Trophoblast cell (in vitro differentiated cells and primary cell): Measurements from ENCODE around the gene MYORG.

Experiments
- DNase-seq, 2 donors: peaks; one replicate each; pipeline ENCODE4 v3.0.0-alpha.2; 2016
- H2AFZ ChIP-seq: 2 replicates; pipeline ENCODE4 v1.6.1; 2013; ENCODE audit warnings: low read length, moderate library complexity, mild to moderate bottlenecking; ENCODE audit not compliant: insufficient read depth, poor library complexity
- H2AK5ac ChIP-seq: 2 replicates; pipeline ENCODE4 v1.6.1; 2013; ENCODE audit warnings: mild to moderate bottlenecking, low read length
- H2BK120ac ChIP-seq: 2 replicates; pipeline ENCODE4 v1.6.1; 2013; ENCODE audit warnings: low read length, mild to moderate bottlenecking, moderate library complexity; ENCODE audit not compliant: insufficient read depth, poor library complexity
- H2BK12ac ChIP-seq: 2 replicates; pipeline ENCODE4 v1.6.1; 2013; ENCODE audit warnings: mild to moderate bottlenecking, low read length, moderate library complexity
- H2BK5ac ChIP-seq: 2 replicates; pipeline ENCODE4 v1.6.1; 2013; ENCODE audit warnings: low read length, low read depth, moderate library complexity, mild to moderate bottlenecking; ENCODE audit not compliant: poor library complexity
- H3K14ac ChIP-seq: 2 replicates; pipeline ENCODE4 v1.6.1; 2013; ENCODE audit warnings: mild to moderate bottlenecking, low read length
- H3K18ac ChIP-seq: 2 replicates; pipeline ENCODE4 v1.6.1; 2013; ENCODE audit warnings: mild to moderate bottlenecking, low read length
- H3K23ac ChIP-seq: 2 replicates; pipeline ENCODE4 v1.6.1; 2013; ENCODE audit warnings: low read length
- H3K27ac ChIP-seq: 2 replicates; pipeline ENCODE4 v1.5.1; 2013; ENCODE audit warnings: low read depth, mild to moderate bottlenecking, inconsistent platforms, low read length, moderate library complexity
- H3K27me3 ChIP-seq: 2 replicates; pipeline ENCODE4 v1.6.1; 2013; ENCODE audit warnings: inconsistent platforms, mild to moderate bottlenecking, low read length, moderate library complexity; ENCODE audit not compliant: insufficient read depth
- H3K36me3 ChIP-seq, 2 experiments: 1 replicate in 1 of 2; 2 replicates in 1 of 2; pipeline ENCODE4 v1.6.1; 2013; ENCODE audit warnings: low read length in 2 of 2, mild to moderate bottlenecking in 2 of 2, moderate library complexity in 1 of 2; ENCODE audit not compliant: insufficient read depth in 2 of 2, control insufficient read depth in 1 of 2
- H3K4ac ChIP-seq: 2 replicates; pipeline ENCODE4 v1.6.1; 2013; ENCODE audit warnings: low read depth, mild to moderate bottlenecking, low read length, moderate library complexity
- H3K4me1 ChIP-seq, 2 experiments: 1 replicate in 1 of 2; 2 replicates in 1 of 2; pipeline ENCODE4 v1.6.1; 2013; ENCODE audit warnings: low read length in 2 of 2, mild to moderate bottlenecking in 2 of 2, moderate library complexity in 1 of 2; ENCODE audit not compliant: insufficient read depth in 2 of 2, control insufficient read depth in 1 of 2
- H3K4me2 ChIP-seq: 2 replicates; pipeline ENCODE4 v1.6.1; 2013; ENCODE audit warnings: inconsistent platforms, mild to moderate bottlenecking, low read length, moderate library complexity
- H3K4me3 ChIP-seq: 2 replicates; pipeline ENCODE4 v1.5.1; 2013; ENCODE audit warnings: mild to moderate bottlenecking, low read depth, low read length, inconsistent platforms
- H3K79me1 ChIP-seq: one replicate; pipeline ENCODE4 v1.6.1; 2013; ENCODE audit warnings: low read length
- H3K79me2 ChIP-seq: 2 replicates; pipeline ENCODE4 v1.6.1; 2013; ENCODE audit warnings: low read length, mild to moderate bottlenecking; ENCODE audit not compliant: control insufficient read depth, insufficient read depth, poor library complexity
- H3K9ac ChIP-seq: 2 replicates; pipeline ENCODE4 v1.6.1; 2013; ENCODE audit warnings: mild to moderate bottlenecking, low read length
- H3K9me3 ChIP-seq: 2 replicates; pipeline ENCODE4 v1.6.1; 2013; ENCODE audit warnings: low read depth, mild to moderate bottlenecking, control low read depth, inconsistent platforms, low read length; ENCODE audit not compliant: insufficient read depth
- H4K12ac ChIP-seq: 2 replicates; pipeline ENCODE4 v1.6.1; 2013; ENCODE audit warnings: low read depth, mild to moderate bottlenecking, low read length, moderate library complexity
- H4K8ac ChIP-seq: 2 replicates; pipeline ENCODE4 v1.6.1; 2013; ENCODE audit warnings: low read depth, mild to moderate bottlenecking, low read length, moderate library complexity
- H4K91ac ChIP-seq: one replicate; pipeline ENCODE4 v1.6.1; 2013; ENCODE audit warnings: low read depth, mild to moderate bottlenecking, low read length, moderate library complexity
- WGBS: extraction: QIAGEN DNeasy Blood & Tissue Kit; methylation state at CpG from one replicate; pipeline ENCODE4 v1.1.7; 2013; ENCODE audit warnings: missing lambda C conversion rate; ENCODE audit not compliant: insufficient read length, insufficient coverage; ENCODE audit errors: extremely low coverage; 5-methylcytosine and 5-hydroxymethylcytosine counted together

MYORG gene

GRCh38 chr9:34380511-34381315 lies 4.0 kb upstream of the MYORG start:
- WGBS, result no CpG with 5 or more reads among the region's 59 CpGs
- peak overlapping the region; percentile 8 for H4K8ac ChIP-seq
- H3K79me1 ChIP-seq, result peaks cover 7% of the 10 kb centered on the region
- H3K23ac ChIP-seq, result no peak overlapping the region
- peaks cover 5% of the 10 kb centered on the region for H3K9me3 ChIP-seq
- H2BK12ac ChIP-seq, result no peak overlapping the region
- H3K27me3 ChIP-seq, result peaks cover 17% of the 10 kb centered on the region
- H2AFZ ChIP-seq, result no peak overlapping the region
- H3K14ac ChIP-seq, result no peak overlapping the region
- no peaks in the 10 kb centered on the region for H3K36me3 ChIP-seq
- H3K4me1 ChIP-seq, result peaks cover 14 to 21% of the 10 kb centered on the region in 2 experiments
- peaks cover 3% of the 10 kb centered on the region for H3K79me2 ChIP-seq
- H2BK120ac ChIP-seq, result no peak overlapping the region
- no peak overlapping the region for H3K18ac ChIP-seq
- H3K4ac ChIP-seq, result no peak overlapping the region
- no peak overlapping the region for H2BK5ac ChIP-seq
- H3K4me2 ChIP-seq, result peak overlapping the region; percentile 78
- peak; percentile 92 to 93 for DNase-seq
- H2AK5ac ChIP-seq, result no peak overlapping the region
- no peak overlapping the region for H4K12ac ChIP-seq
- no peak overlapping the region for H3K27ac ChIP-seq
- H3K4me3 ChIP-seq, result peak overlapping the region; percentile 63
- H4K91ac ChIP-seq, result no peak overlapping the region
- no peak overlapping the region for H3K9ac ChIP-seq

- H4K12ac ChIP-seq, result no peak overlapping the region
- peaks cover 7% of the 10 kb centered on the region for H3K79me1 ChIP-seq
- H2BK5ac ChIP-seq, result no peak overlapping the region
- no peaks in the 10 kb centered on the region for H3K36me3 ChIP-seq
- no peak overlapping the region for H2BK12ac ChIP-seq
- no peak overlapping the region for H3K14ac ChIP-seq
- WGBS, result no CpG with 5 or more reads among the region's 24 CpGs
- peaks cover 20 to 28% of the 10 kb centered on the region in 2 experiments for H3K4me1 ChIP-seq
- peak overlapping the region; percentile 78 for H3K4me2 ChIP-seq
- H3K9ac ChIP-seq, result no peak overlapping the region
- no peak overlapping the region for H3K27ac ChIP-seq
- no peak overlapping the region for H3K23ac ChIP-seq
- peaks cover 17% of the 10 kb centered on the region for H3K27me3 ChIP-seq
- no peak overlapping the region for H4K91ac ChIP-seq
- peaks cover 5% of the 10 kb centered on the region for H3K9me3 ChIP-seq
- no peak overlapping the region for H2BK120ac ChIP-seq
- H3K4me3 ChIP-seq, result no peak overlapping the region
- H2AFZ ChIP-seq, result peak overlapping the region; percentile 46
- H3K4ac ChIP-seq, result no peak overlapping the region
- peaks cover 3% of the 10 kb centered on the region for H3K79me2 ChIP-seq
- DNase-seq, result no peak
- H3K18ac ChIP-seq, result no peak overlapping the region
- H2AK5ac ChIP-seq, result no peak overlapping the region
- H4K8ac ChIP-seq, result peak overlapping the region; percentile 8
Measured at GRCh38 chr9:34380034-34380510, 3.4 kb upstream of the MYORG start.

- peak overlapping the region; percentile 78 for H3K4me2 ChIP-seq
- H2BK120ac ChIP-seq, result no peak overlapping the region
- no peak overlapping the region for H3K27ac ChIP-seq
- H3K36me3 ChIP-seq, result no peaks in the 10 kb centered on the region
- no peak overlapping the region for H4K12ac ChIP-seq
- H2AFZ ChIP-seq, result peak overlapping the region; percentile 46
- peaks cover 3% of the 10 kb centered on the region for H3K79me2 ChIP-seq
- no peak overlapping the region for H3K23ac ChIP-seq
- DNase-seq, result peak; percentile 88 to 94
- H3K4ac ChIP-seq, result no peak overlapping the region
- H4K91ac ChIP-seq, result no peak overlapping the region
- H3K14ac ChIP-seq, result no peak overlapping the region
- H2BK12ac ChIP-seq, result no peak overlapping the region
- no peak overlapping the region for H3K9ac ChIP-seq
- H2AK5ac ChIP-seq, result no peak overlapping the region
- H3K79me1 ChIP-seq, result peaks cover 7% of the 10 kb centered on the region
- H4K8ac ChIP-seq, result peak overlapping the region; percentile 0
- no peak overlapping the region for H2BK5ac ChIP-seq
- no peak overlapping the region for H3K18ac ChIP-seq
- peaks cover 17% of the 10 kb centered on the region for H3K27me3 ChIP-seq
- no CpG with 5 or more reads among the region's 35 CpGs for WGBS
- peaks cover 5% of the 10 kb centered on the region for H3K9me3 ChIP-seq
- H3K4me1 ChIP-seq, result peaks cover 23 to 31% of the 10 kb centered on the region in 2 experiments
- H3K4me3 ChIP-seq, result peak overlapping the region; percentile 69
Measured at GRCh38 chr9:34379334-34380033, 2.8 kb upstream of the MYORG start.

- Histone ChIP-seq H3K27ac (no peak overlapping the region), H3K23ac (no peak overlapping the region), H3K18ac (no peak overlapping the region), H3K27me3 (peaks cover 17% of the 10 kb centered on the region), H4K91ac (peak overlapping the region; percentile 21), H3K36me3 (no peaks in the 10 kb centered on the region), H3K9ac (no peak overlapping the region), H2AK5ac (no peak overlapping the region), H3K14ac (no peak overlapping the region), H4K8ac (no peak overlapping the region), H3K4me3 (no peak overlapping the region), H3K4me2 (no peak overlapping the region), H2BK120ac (no peak overlapping the region), H2AFZ (no peak overlapping the region), H3K4me1 (peaks cover 32 to 40% of the 10 kb centered on the region in 2 experiments), H2BK5ac (no peak overlapping the region), H3K79me2 (peaks cover 3% of the 10 kb centered on the region), H4K12ac (no peak overlapping the region), H2BK12ac (no peak overlapping the region), H3K79me1 (peaks cover 11% of the 10 kb centered on the region), H3K9me3 (peaks cover 3% of the 10 kb centered on the region), H3K4ac (no peak overlapping the region)
- no CpG with 5 or more reads among the region's 3 CpGs for WGBS
- no peak for DNase-seq
Measured at GRCh38 chr9:34378376-34379060, 1.8 kb upstream of the MYORG start.
